ENCODE data around the gene DAPK1.

GRCh38 chr9:87520172-87520683, 22.6 kb downstream of the DAPK1 start:
- TF ChIP-seq CTCF (IDR thresholded peaks at IDR 0.05) (no peak), POLR2A (IDR thresholded peaks at IDR 0.05) (no peak)

Measured in testis (tissue), 2 donors.